ENCODE measurements around the gene WWOX.
"Not testable (repeated sequence)": the region's sequence is repeated elsewhere in the genome, so short reads cannot be mapped to it uniquely, and the experiment has no call there.

The WWOX gene

DNA sequence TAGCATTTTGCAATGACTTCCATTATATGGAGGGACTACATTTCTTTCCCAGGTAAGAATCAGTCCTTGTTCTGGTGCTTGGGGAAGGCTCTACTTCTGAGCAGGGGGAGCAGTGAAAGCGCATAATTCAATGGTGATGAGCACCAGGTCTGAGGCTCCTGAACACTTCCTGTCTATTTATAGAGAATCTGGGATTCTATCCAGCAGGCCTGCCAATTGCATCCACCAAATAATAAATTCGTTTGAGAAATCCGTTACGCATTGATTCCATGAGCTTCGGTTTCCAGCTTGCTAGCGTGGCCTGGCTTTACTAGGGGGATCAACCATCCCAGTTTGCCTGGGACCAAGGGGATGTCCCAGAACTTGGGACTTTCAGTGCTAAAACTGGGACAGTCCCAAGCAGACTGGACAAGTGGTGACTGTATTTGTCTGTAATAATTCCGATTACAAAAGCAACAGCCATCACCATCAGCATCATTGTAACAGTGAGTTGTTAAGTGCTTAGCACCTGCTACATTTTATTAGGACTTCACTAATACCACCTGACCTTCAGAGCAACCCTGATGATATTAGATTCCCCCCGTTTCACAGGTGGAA is 1151.1 kb downstream of the WWOX start:
- Mint-ChIP-seq H3K36me3 (no peaks in the 10 kb centered on the region), H3K4me1 (no peaks in the 10 kb centered on the region), H3K9me3 (no peaks in the 10 kb centered on the region), H3K4me3 (no peak overlapping the region), H3K27me3 (no peaks in the 10 kb centered on the region), H3K27ac (no peak overlapping the region)

DNA sequence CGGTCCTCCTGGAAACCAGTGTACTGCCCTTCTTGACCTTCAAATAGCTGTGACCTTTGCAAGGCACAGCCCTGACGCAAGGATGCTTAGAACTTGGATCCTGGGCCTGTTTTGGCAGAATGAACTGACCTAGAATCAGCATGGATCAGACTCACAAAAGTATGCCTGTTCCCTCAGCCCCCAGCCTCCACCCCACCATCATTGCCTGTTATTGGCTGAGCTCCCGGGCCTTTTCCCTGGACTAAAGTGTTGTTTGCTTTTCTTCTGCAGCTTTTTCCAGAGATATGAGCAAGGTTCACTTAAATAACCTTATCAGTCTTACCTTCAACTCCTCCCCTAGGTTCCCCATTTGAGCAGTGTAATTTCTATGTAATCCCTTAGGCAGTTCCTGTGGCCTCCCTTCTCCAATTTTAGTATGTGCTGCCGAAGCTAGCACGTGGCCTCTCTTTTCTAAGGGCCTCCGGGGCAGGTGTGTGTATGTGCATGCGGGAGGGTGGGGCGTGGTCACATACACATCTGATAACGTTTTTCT is 1153.7 kb downstream of the WWOX start:
- no peaks in the 10 kb centered on the region for H3K36me3 Mint-ChIP-seq
- no peaks in the 10 kb centered on the region for H3K4me1 Mint-ChIP-seq
- H3K27me3 Mint-ChIP-seq: no peaks in the 10 kb centered on the region
- H3K27ac Mint-ChIP-seq: peak overlapping the region; percentile 43
- no peaks in the 10 kb centered on the region for H3K9me3 Mint-ChIP-seq
- no peak overlapping the region for H3K4me3 Mint-ChIP-seq

DNA sequence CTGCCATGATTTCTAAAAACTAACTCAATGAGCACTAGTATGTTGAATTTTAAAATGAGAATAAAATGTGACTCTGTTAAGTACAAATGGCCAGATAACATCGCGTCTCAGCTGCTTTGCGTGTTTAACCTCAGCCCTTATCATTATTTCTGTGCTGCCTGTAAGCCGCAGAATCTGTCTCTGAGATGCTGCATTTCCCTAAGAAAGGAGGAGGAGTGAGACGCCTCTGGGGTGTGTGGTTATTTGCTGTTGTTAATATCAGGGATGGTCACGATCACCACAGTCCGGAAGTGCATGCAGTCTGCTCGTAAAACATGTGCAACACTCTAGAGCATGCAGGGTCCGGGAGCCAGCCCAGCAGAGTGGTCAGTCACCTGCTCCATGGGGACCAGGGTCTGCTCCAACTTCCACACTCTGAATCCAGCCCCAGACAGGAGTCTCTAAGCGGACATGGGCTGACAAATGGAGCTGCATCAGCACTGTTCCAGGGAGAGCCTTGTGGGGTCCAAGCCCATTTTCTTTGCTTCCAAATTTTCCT is 1158.6 kb downstream of the WWOX start:
- H3K4me1 Mint-ChIP-seq: peaks cover 4% of the 10 kb centered on the region
- H3K27me3 Mint-ChIP-seq: no peaks in the 10 kb centered on the region
- no peaks in the 10 kb centered on the region for H3K36me3 Mint-ChIP-seq
- no peak overlapping the region for H3K4me3 Mint-ChIP-seq
- no peak overlapping the region for H3K27ac Mint-ChIP-seq
- H3K9me3 Mint-ChIP-seq: no peaks in the 10 kb centered on the region

DNA sequence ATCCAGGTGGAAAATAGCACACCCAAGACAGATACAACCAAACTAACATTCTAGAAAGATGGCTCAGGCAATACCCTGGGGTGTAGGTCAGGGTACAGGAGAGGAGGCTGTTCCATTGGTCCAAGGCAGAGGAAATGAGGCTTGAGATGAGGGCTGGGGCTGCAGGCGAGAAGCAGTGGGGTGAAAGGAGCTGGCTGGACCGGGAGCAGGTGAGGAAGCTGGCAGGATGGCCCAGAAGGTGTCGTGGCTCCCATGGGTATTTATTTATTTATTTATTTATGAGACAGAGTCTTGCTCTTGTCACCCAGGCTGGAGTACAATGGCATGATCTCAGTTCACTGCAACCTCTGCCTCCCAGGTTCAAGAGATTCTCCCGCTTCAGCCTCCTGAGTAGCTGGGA is 1161.4 kb downstream of the WWOX start:
- not testable (repeated sequence) for H3K9me3 Mint-ChIP-seq, H3K4me3 Mint-ChIP-seq, H3K27ac Mint-ChIP-seq, H3K27me3 Mint-ChIP-seq, H3K36me3 Mint-ChIP-seq, H3K4me1 Mint-ChIP-seq

DNA sequence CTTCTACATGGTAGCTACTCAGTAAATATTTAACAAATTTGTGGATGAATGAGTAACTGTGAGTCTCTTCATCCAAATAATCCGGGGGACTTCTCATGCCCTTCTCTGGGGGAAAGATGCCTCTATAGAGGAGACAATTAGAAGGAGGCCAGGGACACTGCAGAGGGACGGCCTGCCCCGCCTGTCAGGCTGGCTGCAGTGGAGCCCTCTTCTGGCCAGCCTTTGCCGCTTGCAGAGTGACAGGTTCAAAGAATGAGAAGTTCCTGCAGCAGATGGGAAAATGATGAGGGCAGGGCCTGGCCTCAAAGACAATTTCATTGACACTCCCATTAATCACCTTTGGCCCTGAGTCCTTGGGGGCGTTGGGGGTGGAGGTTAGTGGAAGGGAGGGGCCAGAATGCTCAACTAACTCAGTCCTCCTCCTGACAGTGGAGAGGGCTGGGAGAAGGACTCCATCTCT is 1162.1 kb downstream of the WWOX start:
- Mint-ChIP-seq H3K27me3 (peaks cover 8% of the 10 kb centered on the region), H3K4me3 (no peak overlapping the region), H3K4me1 (peaks cover 5% of the 10 kb centered on the region), H3K9me3 (no peaks in the 10 kb centered on the region), H3K36me3 (no peaks in the 10 kb centered on the region), H3K27ac (no peak overlapping the region)

DNA sequence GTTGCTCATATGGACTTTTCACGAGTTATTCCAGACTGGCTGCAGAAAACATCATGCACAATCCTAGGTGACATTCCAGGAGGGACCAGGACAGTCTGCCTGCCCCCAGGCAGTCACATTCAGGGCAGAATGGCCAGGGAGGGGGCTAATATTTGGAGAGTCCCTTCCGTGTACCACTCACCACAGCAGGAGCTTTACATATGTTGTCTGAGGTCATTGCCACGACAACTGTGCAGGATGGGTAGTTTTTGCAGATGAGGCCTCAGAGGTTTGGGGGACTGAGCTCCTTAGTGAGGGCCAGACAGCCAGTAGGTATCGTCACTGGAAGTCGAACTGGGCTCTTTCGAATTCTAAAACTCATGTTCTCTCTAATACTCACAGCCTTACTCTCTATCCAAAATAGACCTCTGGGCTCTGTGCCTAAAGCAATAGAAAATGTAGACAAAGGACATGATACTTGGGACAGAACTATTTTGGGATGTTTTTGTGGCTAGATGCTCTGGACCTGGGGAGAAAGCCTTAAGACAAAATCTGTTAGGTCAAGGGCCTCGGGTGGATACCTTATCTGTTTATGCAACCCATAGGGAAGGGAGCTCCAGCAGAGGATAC is 1162.6 kb downstream of the WWOX start:
- Mint-ChIP-seq H3K4me1 (peaks cover 8% of the 10 kb centered on the region), H3K27ac (no peak overlapping the region), H3K27me3 (peaks cover 9% of the 10 kb centered on the region), H3K9me3 (no peaks in the 10 kb centered on the region), H3K4me3 (no peak overlapping the region), H3K36me3 (no peaks in the 10 kb centered on the region)

All from activated naive CD4-positive, alpha-beta T cell treated with anti-CD3 and anti-CD28 coated beads, Interleukin-2, amount 50 U/mL, for 24 hours (primary cell).